GM21447 (cell line): ENCODE data around the gene C5.

ENCODE experiments used
- ATAC-seq: cut with Tn5 transposase; IDR thresholded peaks from one replicate; pipeline ENCODE4 v1.9.1; 2021; ENCODE audit not compliant: unreplicated experiment

The C5 gene

GRCh38 chr9:120946259-120946658 is 103.8 kb downstream of the C5 start:
- no peak for ATAC-seq

DNA sequence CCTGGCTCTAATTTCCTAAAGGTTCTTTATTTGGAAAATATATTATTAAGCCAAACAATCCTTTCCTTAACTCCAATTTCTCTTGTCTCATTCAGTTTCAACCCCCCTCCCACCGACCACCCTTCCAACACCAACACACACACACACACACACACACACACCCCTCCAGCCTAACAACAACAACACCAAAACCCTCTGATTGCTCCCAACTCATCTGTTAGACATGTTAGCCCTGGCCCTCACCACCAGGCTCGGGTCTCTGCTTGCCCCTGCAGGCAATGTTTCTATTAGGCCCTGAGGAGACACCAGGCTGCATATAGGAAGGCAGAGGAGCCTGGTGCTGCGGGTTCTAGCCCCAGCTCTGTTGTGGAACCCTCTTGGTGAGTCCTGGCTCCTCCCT is 105.1 kb downstream of the C5 start:
- no peak for ATAC-seq

DNA sequence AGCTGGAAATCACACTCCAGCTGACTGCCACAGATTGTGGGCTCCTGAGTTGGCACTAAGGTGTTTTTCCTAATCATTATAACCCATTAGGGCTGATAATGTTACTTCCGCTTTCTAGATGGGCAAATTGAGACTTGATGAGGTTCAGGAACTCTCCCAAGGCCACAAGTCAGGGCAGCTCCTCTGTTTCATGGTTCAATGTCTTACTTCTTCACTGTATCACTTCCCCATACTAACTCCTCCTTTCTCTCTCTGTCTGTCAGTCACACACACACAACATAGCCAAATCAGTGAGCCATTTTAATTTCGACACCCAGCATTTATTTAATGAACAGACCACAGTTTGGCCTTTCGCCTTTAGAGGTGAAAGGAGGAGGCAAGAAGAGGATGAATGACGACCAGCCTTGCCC is 105.6 kb downstream of the C5 start:
- peak; percentile 99 for ATAC-seq

DNA sequence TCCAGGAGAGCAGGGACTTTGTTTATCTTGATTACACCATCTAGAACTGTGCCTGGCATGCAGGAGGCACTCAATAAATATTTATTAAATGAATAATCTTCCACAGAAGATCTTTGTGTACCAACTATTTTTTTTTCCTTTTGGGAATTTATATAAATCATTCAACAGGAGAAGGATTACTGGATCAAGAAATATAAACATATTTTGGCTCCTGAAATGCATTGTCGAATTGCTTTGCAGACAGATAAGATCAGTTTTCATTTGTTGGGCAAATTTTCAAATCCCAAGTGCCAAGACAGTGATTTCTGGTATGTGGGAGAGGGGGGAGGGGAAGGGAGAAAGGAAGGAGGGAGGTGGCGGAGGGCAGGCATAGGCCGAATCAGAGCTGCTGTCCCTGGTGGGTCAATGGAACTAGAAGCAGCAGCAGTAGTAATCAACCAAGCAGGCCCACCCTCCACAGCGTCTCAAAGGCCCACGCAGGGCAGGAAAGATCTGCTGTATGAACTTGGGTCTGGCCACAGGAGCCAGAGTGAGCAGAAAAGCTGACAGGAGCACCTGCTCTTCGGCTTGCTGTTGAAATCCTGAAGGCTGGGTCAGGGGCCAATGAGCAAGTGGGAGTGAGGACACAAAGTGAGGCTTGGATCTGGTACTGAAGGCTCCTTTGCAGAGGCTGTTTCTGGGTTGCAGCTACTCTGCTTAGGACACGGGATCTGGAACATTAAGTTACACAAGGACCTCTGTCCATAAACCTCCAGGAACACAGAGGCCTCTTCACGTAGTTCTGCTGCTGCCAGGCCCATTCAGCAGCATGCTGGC is 107.7 kb downstream of the C5 start:
- no peak for ATAC-seq

DNA sequence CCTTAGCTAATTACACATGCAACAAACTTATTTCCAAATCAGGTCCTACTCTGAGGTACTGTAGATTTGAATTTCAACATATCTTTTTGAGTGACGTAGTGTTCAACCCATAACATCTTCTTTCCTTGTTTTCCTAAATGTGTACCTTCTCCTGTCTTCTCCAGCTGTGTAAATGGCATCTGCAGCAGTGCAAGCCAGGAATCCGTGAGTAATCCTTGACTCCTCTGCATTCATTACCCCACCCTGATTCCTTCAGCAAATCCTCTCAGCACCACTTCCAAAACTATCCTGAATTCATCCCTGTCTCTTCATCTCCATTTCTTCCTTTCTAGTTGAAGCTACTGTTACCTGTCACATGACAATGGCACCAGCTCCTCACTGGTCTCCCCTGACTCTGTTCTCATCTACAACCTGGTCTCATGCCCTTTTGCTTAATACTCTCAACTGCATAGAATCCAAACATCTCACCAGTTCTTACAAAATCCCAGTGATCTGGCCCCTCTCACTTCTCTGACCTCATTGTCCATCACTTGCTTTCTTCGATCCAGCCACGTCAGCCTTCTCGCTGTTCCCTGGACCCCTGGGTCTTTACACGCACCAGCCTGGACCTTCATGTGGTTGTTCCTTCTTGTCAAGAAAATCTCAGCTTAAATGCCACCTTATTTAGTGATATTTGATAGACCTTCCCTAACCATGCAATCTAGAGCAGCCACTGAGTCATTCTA is 108.9 kb downstream of the C5 start:
- no peak for ATAC-seq

GRCh38 chr9:120940573-120940972 is 109.5 kb downstream of the C5 start:
- ATAC-seq = no peak

- ATAC-seq = no peak
These were observed 111.2 kb downstream of the C5 start for GRCh38 chr9:120938851-120939250.

DNA sequence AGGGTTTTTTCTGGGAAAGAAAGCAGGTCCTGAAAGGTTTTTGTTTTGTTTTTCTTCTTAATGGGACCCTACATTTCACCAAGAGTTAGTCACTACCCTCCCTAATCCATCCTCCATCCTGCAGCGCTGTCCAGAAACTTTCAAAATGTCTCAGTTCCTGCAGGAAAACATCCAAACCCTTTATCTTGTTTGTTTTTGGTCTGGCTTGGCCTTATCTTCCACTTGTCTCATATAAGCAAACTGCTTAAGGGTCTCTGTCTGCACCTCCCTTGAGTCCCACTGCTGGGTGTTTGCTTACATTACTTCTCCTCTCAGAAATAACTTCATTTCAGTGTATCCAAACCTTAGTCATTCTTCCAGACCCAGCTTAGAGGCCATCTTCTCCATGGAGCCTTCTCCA is 112.5 kb downstream of the C5 start:
- no peak for ATAC-seq

GRCh38 chr9:120937127-120937526 is 112.9 kb downstream of the C5 start:
- ATAC-seq = no peak

DNA sequence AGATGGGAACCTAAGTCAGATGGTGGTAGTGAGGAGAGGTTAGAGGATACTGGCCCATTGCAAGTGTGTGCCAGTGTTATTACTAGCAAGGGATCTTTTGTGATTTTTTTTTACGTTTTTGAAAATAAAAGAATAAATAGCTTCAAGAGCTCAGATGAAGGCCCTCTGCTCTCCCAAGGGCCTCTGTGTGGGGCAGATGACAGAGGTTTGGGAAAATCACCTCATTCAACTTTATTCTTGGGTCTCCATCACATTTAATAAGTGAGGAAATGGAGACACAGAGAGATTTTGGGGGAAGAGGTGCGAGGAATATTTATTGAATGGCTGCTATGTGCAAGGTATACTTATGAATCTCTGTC is 113.3 kb downstream of the C5 start:
- ATAC-seq = no peak

DNA sequence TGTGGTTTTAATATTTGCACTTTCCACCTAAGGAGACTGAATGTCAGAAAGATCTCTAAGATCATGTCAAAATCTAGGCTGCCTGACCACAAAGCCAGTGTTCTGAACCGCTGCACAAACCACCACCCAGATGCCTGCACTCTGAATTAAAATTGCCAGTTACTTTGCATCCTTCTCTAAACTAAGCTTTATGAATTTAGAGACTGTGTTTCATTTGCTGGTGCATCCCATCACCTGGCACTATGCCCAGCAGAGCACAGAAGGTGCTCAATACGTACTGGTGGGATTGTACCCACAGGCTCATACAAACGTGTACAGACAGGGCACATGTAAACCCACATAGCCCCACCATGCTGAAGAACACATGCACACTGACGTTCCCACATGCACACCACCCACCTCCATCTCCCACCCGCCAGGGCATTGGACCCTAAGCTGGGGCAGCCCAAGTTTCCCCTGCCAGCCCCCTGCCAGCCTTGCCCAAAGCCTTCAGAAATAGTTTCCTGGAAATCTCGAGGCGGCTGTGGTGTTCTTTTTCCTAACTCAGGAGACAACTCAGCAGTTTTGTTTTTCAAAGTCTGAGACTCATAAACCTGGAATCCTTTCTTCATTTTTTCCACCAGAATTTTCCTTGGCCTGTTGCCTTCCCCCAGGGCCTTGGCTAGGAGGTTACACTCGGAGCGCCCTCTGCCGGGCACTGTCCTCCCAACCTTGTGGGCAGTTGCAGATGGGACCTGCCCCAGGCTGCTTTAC is 113.9 kb downstream of the C5 start:
- peak; percentile 31 for ATAC-seq

- ATAC-seq = no peak
These were observed 114.7 kb downstream of the C5 start for GRCh38 chr9:120935383-120935857.

GRCh38 chr9:120934281-120934680 is 115.8 kb downstream of the C5 start:
- no peak for ATAC-seq

DNA sequence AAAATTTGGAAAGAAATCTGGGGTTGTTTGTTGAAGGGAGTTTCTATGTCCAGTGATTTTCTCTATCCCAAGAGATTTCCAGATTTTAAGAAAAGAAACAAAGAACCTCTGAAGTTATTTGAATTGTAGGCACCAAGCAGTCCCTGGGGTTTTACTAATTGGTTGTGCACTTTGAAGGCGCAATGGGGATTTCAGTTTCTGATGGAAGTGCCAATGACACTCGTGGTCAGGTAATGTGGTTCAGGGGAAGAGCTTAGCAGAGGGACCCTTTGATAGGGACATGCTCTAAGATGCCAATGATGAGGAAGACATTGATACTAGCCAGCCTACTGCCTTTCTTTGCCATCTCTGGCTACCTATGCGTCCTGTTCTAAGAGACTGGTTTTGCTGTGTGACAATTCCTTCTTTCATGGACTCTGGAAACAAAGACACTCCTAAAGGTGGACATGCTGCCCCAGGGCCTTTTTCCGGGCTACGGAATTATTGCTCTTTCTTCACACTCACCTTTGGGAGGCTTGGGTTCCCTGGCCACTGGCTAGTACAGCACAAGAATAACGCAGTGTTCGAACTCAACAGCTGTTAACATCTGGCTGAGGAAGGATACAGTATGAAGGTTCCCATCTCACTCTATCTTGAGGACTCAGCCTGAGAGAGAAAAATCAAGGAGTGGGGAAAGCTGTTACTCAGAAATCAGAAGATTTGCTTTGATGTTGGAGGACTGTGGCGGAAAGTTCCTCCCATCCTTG is 116.6 kb downstream of the C5 start:
- no peak for ATAC-seq

GRCh38 chr9:120932086-120932823 is 117.8 kb downstream of the C5 start:
- peak; percentile 0 for ATAC-seq

GRCh38 chr9:120931231-120932085 is 118.6 kb downstream of the C5 start:
- ATAC-seq = peak; percentile 42

- ATAC-seq = no peak
These were observed 120.8 kb downstream of the C5 start for GRCh38 chr9:120929229-120929791.

GRCh38 chr9:120928483-120929228 is 121.4 kb downstream of the C5 start:
- ATAC-seq = peak; percentile 12
